PC-3 (cell line): ENCODE data around the gene AKR1C8. TPM values are rescaled to one million over a fixed set of nuclear protein-coding genes. Genes with fewer than 3 reads are reported as not detected.
"Not testable (repeated sequence)": the region's sequence is repeated elsewhere in the genome, so short reads cannot be mapped to it uniquely, and the experiment has no call there.

Experiments
- ATAC-seq: fragments of 200-7000 bp; cut with Tn5 transposase; 2 replicates; pipeline ENCODE4 v1.9.1; 2020; ENCODE audit warnings: mild to moderate bottlenecking, moderate library complexity
- BruUV-seq: library from RNA; stranded (reverse); fragments of 400-500 nt; replicated peaks from 2 replicates; lab custom pipeline; 2021; lab: Mats Ljungman, UMichigan
- CTCF ChIA-PET: fragments of 300-600 bp; sonication (Branson Sonifier 250); formaldehyde crosslinking; loops from one replicate; lab custom pipeline; 2022; ENCODE audit warnings: antibody characterized with exemption; lab: Charles Lee
- POLR2A ChIA-PET: fragments of 300-600 bp; sonication (Branson Sonifier 250); formaldehyde crosslinking; loops from one replicate; lab custom pipeline; 2022; ENCODE audit warnings: antibody characterized with exemption; ENCODE audit not compliant: unreplicated experiment; lab: Charles Lee
- DNase-seq: peaks from one replicate; pipeline ENCODE4 v3.0.0-alpha.2; 2015
- H2AFZ ChIP-seq: fragments of 300-600 bp; sonication (generic); 2 replicates; pipeline ENCODE4 v1.6.0; 2016; ENCODE audit warnings: antibody characterized with exemption, low read length
- H3F3A ChIP-seq: fragments of 300-600 bp; sonication (generic); one replicate; pipeline ENCODE4 v1.6.0; 2017; ENCODE audit warnings: antibody characterized with exemption, low read length, control low read depth, mild to moderate bottlenecking; ENCODE audit not compliant: unreplicated experiment
- H3K27ac ChIP-seq: fragments of 300-600 bp; sonication (generic); 2 replicates; pipeline ENCODE4 v1.5.1; 2016; ENCODE audit warnings: mild to moderate bottlenecking, low read length
- H3K27me3 ChIP-seq: fragments of 300-600 bp; sonication (generic); 2 replicates; pipeline ENCODE4 v1.6.1; 2016; ENCODE audit warnings: low read length, mixed read lengths
- H3K36me3 ChIP-seq: fragments of 300-600 bp; sonication (generic); 2 replicates; pipeline ENCODE4 v1.6.1; 2016; ENCODE audit warnings: low read depth, mixed run types, low read length, mixed read lengths
- H3K4me1 ChIP-seq: fragments of 300-600 bp; sonication (generic); 2 replicates; pipeline ENCODE4 v1.5.1; 2016; ENCODE audit warnings: low read length; ENCODE audit not compliant: insufficient read depth
- H3K4me2 ChIP-seq: fragments of 300-600 bp; sonication (generic); 2 replicates; pipeline ENCODE4 v1.6.0; 2016; ENCODE audit warnings: low read length
- H3K4me3 ChIP-seq: fragments of 300-600 bp; sonication (generic); 2 replicates; pipeline ENCODE4 v1.5.1; 2016; ENCODE audit warnings: mild to moderate bottlenecking, low read length, mixed read lengths
- H3K79me2 ChIP-seq: fragments of 300-600 bp; sonication (generic); 2 replicates; pipeline ENCODE4 v1.6.1; 2017; ENCODE audit warnings: low read length, mixed read lengths
- H3K9ac ChIP-seq: fragments of 300-600 bp; sonication (generic); 2 replicates; pipeline ENCODE4 v1.6.0; 2016; ENCODE audit warnings: mild to moderate bottlenecking, low read length
- H3K9me2 ChIP-seq: fragments of 300-600 bp; sonication (generic); replicated peaks from 2 replicates; pipeline ENCODE4 v1.6.1; 2016; ENCODE audit warnings: mixed run types, low read length, mixed read lengths
- H3K9me3 ChIP-seq: fragments of 300-600 bp; sonication (generic); 2 replicates; pipeline ENCODE4 v1.6.1; 2016; ENCODE audit warnings: low read length, mixed read lengths
- H4K20me1 ChIP-seq: fragments of 300-600 bp; sonication (generic); 2 replicates; pipeline ENCODE4 v1.6.1; 2016; ENCODE audit warnings: low read length, mixed read lengths
- EZH2 ChIP-seq: fragments of 300-600 bp; sonication (generic); IDR thresholded peaks from one replicate; pipeline ENCODE4 v1.6.1; 2017; ENCODE audit warnings: antibody characterized with exemption, mild to moderate bottlenecking, low read length; ENCODE audit not compliant: unreplicated experiment
- EZH2phosphoT487 ChIP-seq: fragments of 300-600 bp; sonication (generic); IDR thresholded peaks from 2 replicates; pipeline ENCODE4 v1.6.1; 2018; ENCODE audit warnings: mild to moderate bottlenecking, antibody characterized with exemption, low read length, borderline replicate concordance
- intact Hi-C: fragments of 100-400 bp; cut with micrococcal nuclease; formaldehyde crosslinking; loops from 2 replicates; pipeline ENCODE4 v1.9.0; 2023
- total RNA-seq: library from RNA; depleted of rRNA; stranded (reverse); fragments of >200 nt; gene quantifications from 2 replicates; pipeline ENCODE4 v1.2.3, GENCODE V29; 2014
- TF ChIP-seq, protein P1 (sequence below): fragments of 300-600 bp; sonication (generic); conservative IDR thresholded peaks from 2 replicates; pipeline ENCODE4 v1.5.1; 2017; ENCODE audit warnings: antibody characterized with exemption, low read depth, mild to moderate bottlenecking, low read length

The AKR1C8 gene
- total RNA-seq, 1 experiment from 2014 or later, result not detected

DNA sequence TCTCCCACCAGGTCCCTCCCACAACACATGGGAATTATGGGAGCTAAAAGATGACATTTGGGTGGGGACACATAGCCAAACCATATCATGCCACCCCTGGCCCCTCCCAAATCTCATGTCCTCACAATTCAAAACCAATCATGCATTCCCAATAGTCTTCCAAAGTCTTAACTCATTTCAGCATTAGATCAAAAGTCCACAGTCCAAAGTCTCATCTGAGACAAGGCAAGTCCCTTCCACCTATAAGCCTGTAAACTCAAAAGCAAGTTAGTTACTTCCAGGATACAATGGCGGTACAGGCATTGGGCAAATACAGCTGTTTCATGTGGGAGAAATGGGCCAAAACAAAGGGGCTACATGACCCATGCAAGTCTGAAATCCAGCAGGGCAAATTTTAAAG lies 24.8 kb upstream of the AKR1C8 start:
- BruUV-seq, H3K4me3 ChIP-seq, ATAC-seq, H4K20me1 ChIP-seq, H3K27ac ChIP-seq, H3K36me3 ChIP-seq, H2AFZ ChIP-seq, DNase-seq, H3K9me3 ChIP-seq, H3K27me3 ChIP-seq, H3K4me2 ChIP-seq, H3F3A ChIP-seq, POLR2A ChIA-PET, intact Hi-C loops, H3K4me1 ChIP-seq, H3K9ac ChIP-seq, H3K9me2 ChIP-seq, CTCF ChIA-PET, H3K79me2 ChIP-seq: not testable (repeated sequence)

DNA sequence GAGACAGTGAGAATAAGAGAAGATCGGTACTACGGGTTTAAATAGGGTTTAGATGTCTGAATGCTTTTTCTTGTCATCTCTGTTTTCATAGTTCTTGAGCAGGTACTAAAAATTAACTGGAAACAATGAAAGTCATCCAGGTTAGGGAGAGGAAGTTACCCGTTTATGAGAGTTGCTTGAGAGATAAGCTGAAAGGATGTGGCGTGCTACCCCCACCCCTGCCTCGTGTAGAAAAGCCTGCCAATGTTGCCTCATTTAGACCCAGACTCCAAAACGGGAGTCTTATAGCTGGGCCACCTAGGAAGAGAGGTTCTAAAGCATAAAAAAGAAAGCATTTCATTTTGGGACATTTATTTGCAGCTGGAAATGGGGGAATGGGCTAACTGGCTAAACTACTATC lies 21.8 kb upstream of the AKR1C8 start:
- Histone ChIP-seq H3K4me3 (no peak overlapping the region), H3F3A (no peaks in the 10 kb centered on the region), H3K27me3 (no peaks in the 10 kb centered on the region), H2AFZ (no peak overlapping the region), H3K79me2 (no peaks in the 10 kb centered on the region), H3K9me2 (no peaks in the 10 kb centered on the region), H3K4me1 (no peaks in the 10 kb centered on the region), H3K9ac (no peak overlapping the region), H3K27ac (no peak overlapping the region), H3K36me3 (no peaks in the 10 kb centered on the region), H4K20me1 (no peaks in the 10 kb centered on the region), H3K9me3 (no peaks in the 10 kb centered on the region), H3K4me2 (no peak overlapping the region)
- BruUV-seq, result no TSS peak
- no peak for DNase-seq
- TF ChIP-seq EZH2 (no peak), EZH2phosphoT487 (no peak)
- TF ChIP-seq, protein P1, sequence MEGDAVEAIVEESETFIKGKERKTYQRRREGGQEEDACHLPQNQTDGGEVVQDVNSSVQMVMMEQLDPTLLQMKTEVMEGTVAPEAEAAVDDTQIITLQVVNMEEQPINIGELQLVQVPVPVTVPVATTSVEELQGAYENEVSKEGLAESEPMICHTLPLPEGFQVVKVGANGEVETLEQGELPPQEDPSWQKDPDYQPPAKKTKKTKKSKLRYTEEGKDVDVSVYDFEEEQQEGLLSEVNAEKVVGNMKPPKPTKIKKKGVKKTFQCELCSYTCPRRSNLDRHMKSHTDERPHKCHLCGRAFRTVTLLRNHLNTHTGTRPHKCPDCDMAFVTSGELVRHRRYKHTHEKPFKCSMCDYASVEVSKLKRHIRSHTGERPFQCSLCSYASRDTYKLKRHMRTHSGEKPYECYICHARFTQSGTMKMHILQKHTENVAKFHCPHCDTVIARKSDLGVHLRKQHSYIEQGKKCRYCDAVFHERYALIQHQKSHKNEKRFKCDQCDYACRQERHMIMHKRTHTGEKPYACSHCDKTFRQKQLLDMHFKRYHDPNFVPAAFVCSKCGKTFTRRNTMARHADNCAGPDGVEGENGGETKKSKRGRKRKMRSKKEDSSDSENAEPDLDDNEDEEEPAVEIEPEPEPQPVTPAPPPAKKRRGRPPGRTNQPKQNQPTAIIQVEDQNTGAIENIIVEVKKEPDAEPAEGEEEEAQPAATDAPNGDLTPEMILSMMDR, result no peak
- POLR2A ChIA-PET, result no interaction called here
- ATAC-seq, result no peak
- intact Hi-C loops, result no loop called here
- CTCF ChIA-PET, result no interaction called here

DNA sequence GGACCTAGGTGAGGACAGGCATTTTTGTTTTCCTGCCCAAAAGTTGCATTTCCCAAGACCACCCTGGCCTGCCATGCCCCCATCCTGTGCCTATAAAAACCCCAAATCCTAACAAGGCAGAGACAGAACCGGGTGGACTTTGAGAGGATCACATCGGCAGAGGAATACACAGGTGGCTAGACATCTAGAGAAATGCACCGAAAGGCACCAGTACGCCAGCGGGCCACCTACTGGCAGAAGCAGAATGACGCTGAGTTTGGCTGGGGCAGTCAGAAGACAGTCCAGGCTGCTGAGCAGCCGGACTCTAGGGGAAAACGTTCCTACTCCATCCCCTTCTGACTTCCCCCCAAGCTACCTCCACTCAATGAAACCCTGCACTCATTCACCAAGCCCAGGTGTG lies 14.4 kb upstream of the AKR1C8 start:
- no peaks in the 10 kb centered on the region for H3K9me3 ChIP-seq
- intact Hi-C loops, result no loop called here
- H2AFZ ChIP-seq, result no peak overlapping the region
- H3K79me2 ChIP-seq, result no peaks in the 10 kb centered on the region
- H3K27me3 ChIP-seq, result no peaks in the 10 kb centered on the region
- POLR2A ChIA-PET, result no interaction called here
- ATAC-seq (no peak), DNase-seq (no peak)
- H3K36me3 ChIP-seq, result no peaks in the 10 kb centered on the region
- no peak overlapping the region for H3K4me2 ChIP-seq
- no TSS peak for BruUV-seq
- H3F3A ChIP-seq, result no peaks in the 10 kb centered on the region
- H3K4me1 ChIP-seq, result no peaks in the 10 kb centered on the region
- H3K9ac ChIP-seq, result no peak overlapping the region
- CTCF ChIA-PET, result no interaction called here
- H4K20me1 ChIP-seq, result no peaks in the 10 kb centered on the region
- H3K27ac ChIP-seq, result no peak overlapping the region
- no peaks in the 10 kb centered on the region for H3K9me2 ChIP-seq
- TF ChIP-seq EZH2, result no peak
- TF ChIP-seq EZH2phosphoT487, result no peak
- TF ChIP-seq, protein P1, result no peak
- H3K4me3 ChIP-seq, result no peak overlapping the region
